Stimulated activated CD4-positive, alpha-beta T cell treated with anti-CD3 and anti-CD28 coated beads, Interleukin-1b, Interleukin-23, amount 100 ng/mL, for 4 hours (primary cell): ENCODE data around the gene RNF114.
"Not testable (repeated sequence)": the region's sequence is repeated elsewhere in the genome, so short reads cannot be mapped to it uniquely, and the experiment has no call there.

Experiments
- DNase-seq, 2 donors: peaks; one replicate each; pipeline ENCODE4 v3.0.0-alpha.2; 2020; ENCODE audit warnings: low read depth in 2 of 2

RNF114 gene, protein sequence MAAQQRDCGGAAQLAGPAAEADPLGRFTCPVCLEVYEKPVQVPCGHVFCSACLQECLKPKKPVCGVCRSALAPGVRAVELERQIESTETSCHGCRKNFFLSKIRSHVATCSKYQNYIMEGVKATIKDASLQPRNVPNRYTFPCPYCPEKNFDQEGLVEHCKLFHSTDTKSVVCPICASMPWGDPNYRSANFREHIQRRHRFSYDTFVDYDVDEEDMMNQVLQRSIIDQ

DNA sequence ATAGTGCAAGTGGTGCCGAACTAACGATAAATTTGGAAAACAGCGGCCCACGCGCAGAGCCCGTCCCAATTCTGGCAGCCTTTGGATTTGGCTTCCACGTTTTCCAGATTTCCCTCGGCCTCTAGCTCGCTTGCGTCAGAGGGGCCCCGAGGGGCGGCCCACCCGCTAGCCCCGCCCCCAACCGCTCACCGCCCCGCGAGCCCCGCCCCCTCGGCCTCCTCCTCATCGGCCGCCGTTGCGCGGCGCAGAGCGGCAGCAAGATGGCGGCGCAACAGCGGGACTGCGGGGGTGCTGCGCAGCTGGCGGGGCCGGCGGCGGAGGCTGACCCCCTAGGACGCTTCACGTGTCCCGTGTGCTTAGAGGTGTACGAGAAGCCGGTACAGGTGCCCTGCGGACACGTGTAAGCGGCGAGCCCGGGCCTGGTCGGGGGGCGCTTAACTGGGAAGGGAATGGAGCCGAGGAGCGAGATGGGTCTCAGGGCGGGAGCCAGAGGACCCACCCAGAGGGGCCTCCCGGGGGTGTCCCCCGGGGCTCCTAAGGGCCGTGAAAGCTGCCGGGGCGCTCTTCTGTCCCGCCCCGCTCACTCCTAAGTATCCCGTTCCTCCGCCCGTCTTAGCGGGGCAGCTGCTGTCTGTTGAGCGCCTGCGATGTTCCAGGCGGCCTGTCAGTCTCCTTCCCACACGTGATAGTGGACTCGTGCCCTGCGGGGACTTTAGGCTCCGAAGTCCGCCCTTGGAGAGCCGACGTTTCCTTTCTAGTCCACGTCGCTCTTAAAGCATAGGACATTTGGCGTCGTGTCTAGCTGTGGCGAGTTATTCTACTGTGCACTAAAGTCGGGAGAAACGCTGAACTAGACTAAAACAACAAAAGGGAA lies at the start of gene RNF114:
RNF114 (plus strand) TSS at position 245 of the 874 bp plus-strand sequence; CDS start at position 261, 16 bp downstream.
- peak; percentile 90 to 95 for DNase-seq

DNA sequence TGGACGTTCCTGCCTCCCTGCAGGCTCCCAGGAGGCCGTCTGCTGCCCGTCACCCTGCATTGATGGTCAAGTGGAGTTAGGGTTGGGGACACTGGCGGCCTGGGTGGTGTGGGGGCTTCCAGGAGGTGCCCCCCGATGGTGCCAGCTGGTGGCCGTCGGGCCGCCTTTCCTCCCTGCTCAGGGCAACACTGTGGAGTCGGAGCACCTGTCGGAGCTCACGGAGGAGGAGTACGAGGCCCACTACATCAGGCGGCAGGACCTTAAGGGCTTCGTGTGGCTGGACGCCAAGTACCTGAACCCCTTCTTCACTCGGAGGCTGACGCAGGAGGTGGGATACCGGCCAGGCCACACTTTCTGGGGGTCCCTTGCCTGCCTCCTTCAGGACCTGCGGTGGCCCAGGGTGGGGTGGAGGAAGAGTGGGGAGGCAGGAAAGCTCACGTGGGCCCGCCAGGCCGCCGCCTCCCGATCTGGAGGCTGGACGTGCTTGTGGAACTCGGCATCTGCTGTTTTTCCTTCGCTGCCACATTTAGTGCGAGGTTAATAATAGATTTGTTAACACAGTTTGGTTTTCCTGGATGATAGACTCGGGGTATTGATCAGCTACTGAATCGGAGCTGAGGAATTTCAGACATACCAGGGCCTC lies 49.5 kb upstream of the RNF114 start:
- no peak for DNase-seq

DNA sequence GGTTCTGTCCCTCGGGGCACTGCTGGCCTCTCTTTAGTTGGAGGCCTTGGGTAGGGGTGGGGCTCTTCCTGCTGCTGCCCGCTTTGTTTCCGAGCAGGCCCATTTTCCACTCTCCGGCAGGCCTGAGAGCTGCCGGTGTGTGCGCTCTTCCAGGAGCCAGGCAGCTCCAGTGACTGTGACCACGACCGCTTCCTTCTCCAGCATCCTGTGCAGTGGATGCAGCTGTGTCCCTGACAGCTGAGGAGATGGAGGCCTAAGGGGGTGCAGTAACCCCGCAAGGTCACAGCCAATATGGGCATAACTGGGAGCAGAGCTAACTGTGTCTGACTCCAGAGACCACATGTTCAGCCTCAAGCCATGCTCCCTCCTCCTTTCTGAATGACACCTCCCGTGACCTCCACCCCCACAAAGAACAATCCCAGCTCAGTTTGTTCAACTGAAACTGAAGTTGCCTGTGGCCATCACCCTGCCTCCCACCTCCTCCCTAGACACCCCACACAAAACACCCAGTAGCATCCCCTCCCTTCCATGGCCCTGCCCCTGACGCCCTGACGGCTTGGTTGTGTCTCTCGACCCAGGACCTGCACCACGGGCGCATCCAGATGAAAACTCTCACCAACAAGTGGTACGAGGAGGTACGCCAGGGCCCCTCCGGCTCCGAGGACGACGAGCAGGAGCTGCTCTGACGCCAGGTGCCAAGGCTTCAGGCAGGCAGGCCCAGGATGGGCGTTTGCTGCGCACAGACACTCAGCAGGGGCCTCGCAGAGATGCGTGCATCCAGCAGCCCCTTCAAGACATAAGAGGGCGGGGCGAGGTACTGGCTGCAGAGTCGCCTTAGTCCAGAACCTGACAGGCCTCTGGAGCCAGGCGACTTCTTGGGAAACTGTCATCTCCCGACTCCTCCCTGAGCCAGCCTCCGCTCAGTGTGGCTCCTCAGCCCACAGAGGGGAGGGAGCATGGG lies 48.7 kb upstream of the RNF114 start:
- no peak for DNase-seq

DNA sequence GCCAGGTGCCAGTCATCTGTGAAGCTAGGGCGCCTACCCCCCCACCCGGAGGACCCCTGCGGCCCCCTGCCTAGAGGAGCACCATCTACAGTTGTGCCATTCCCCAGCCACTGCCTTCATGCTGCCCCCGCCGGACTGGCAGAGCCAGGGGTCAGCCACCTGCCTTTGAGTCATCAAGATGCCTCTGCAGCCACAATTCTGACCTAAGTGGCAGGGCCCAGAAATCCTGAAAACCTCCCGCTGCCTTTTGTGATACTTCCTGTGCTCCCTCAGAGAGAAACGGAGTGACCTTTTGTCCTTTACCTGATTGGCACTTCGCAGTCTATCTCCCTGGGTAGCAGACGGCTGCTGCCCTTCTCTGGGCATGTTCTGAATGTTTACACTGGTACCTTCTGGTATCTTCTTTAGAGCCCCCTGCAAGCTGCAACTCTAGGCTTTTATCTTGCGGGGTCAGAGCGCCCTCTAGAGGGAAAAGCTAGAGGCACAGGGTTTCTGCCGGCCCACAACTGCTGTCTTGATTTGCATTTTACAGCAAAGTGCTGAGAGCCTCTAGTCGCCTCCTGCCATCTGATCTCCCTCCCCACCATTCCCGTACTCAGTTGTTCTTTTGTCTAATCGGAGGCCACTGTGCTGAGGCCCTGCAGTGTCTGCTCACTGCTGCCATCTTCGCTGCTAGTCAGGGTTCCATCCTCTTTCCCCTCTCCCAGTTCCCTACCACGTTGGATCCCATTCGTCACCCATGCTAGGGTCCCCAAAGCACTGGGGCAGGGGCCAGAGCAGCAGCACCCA lies 47.8 kb upstream of the RNF114 start:
- peak; percentile 34 for DNase-seq

DNA sequence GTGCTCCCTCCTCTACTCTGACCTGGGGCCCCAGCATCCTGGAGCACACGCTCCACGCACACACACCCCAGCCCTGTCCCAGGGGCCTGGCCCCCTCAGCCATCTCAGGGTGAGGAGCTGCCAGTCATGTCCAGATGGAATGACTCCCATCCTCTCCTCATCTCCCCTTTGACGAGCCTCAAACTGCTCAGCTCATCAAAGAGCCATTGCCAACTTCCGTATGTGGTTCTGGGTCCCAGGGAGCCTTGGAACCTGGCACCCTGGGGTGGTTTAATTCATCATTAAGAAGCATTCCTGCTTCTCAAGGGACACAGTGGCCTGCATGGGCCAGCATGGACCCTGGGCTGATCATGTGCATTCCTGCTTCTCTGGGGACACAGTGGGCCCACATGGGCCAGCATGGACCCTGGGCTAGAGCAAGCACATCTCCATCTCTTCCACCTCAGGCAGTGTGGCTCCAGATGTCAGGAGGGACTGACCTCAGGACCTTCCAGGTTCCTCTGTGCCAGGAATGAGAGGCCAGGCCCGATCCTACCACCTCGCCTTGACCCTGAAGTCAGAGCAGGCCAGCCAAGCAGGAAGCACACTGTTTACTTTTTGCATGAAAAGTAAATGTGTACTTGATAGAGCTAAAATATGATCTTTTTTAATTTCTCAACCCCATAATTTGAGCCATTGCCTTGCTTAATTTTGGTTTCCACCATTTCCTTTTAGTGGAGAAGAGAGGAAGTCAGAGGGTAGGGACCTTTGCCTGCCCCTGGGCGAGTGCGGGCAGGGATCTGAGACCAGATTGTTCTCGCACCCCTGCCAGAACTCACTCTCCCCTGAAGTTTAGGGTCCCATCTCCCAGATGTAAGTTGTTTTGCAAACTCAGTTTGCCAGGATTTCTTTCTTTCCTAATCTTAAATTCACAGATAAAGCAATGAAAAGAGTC lies 46.9 kb upstream of the RNF114 start:
- DNase-seq: no peak

DNA sequence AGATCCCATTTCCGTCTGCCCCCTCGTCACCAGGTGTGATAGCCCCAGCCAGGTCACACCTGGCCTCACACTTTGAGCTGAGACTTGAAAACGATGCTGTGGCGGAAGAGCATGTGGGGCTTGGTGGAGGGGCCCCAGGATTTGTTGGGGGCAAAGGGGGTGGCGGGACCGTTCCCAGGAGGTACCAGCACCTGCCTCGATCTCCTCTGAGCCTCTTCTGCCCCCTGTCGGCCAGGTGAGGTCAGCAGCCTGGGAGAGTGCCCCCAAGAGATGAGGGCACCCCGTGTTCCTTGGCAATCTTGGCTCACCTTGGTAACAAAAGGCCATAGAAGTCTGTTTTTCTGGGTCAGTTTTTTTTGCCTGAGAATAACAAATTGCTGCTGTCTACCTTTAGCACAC lies 46.3 kb upstream of the RNF114 start:
- no peak for DNase-seq

DNA sequence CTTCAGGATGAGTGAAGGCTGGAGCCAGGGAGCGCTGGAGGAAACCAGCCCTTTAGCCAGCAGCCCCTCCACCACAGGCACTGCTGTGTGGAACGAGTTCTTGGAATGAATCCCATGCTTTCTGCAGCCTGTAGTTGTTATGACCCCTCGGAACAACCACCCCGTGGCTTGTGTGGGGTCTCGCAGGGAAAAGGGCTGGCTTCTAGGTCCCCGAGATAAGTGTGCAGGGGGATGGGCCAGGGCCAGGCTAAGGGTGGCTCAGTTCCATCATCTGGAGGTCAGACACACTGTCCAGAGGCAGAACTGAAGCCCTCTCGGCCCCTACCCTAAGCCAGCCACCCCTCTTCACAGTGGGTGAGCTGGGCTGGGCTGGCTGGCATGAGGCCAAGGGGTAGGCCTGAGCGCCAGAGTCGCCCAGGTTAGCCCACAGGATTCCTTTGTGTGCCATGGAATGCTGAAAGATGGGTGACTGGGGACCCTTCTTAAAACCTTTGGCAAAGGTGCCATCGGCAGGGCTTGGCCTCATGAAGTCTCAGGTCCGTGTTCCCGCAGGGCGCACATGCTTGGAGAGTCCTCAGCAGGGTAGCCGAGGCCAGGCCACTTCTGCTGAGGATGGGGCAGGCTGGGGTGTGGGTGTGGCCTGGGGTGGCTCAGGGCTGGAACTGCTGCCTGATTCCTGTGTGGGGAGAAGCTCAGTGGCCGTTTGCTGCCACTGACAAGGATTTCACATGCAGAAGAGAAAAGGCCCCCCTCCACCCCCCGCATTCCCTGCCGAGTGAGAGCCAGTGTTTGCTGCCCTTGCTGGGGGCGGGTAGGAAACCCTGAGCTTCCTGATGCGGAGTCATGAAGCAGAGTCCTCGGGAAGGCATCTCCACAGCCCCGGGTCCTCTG lies 45.5 kb upstream of the RNF114 start:
- DNase-seq: no peak

DNA sequence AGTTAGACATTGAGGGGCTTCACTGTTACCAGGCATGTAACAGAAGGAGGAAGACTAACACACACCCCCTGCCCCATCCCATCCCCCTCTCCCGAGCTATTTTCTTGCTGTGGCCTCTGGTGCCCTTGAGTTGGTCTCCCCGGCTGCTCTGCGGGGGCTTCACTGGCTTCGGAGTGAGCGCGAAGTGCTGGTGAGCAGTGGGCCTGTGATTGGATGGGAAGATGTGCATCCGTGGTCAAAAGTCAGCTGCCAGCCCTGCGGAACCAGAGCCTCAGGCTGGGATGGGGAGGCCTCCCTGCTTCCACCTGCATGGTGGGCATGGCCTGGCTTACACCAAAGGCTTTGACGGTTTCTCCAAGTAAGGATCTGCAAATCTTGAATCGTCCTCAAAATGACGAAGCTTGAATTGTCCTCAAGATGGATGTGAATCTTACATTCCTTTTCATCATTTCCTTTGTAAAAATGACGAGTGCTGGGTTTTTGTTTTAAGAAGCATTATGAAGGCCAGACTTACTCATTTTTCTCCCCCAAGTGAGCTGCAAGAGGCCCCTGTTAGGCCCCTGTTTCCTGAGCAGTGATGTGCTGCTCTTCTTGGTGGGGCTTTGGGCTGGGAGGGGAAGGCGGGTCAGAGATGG lies 44.6 kb upstream of the RNF114 start:
- no peak for DNase-seq

DNA sequence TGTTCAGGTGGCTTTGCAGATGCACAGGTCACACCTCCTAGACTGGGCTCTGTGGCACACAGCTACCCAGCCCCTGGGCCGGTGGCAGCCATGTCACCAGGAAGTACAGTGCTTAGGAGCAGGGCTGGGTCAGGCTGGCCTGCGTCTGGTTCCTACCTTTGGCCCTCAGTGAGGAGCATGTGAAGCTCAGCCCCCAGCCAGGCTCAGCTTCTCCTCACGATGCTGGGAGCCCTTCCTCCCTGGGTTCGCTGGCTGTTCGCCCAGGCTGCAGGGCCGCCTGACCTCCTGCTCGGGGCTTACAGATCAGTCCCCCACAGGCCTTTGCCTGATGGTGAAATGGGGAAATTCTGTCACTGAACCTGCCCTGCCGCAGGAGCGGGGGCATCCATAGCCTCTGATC lies 43.9 kb upstream of the RNF114 start:
- DNase-seq: no peak

DNA sequence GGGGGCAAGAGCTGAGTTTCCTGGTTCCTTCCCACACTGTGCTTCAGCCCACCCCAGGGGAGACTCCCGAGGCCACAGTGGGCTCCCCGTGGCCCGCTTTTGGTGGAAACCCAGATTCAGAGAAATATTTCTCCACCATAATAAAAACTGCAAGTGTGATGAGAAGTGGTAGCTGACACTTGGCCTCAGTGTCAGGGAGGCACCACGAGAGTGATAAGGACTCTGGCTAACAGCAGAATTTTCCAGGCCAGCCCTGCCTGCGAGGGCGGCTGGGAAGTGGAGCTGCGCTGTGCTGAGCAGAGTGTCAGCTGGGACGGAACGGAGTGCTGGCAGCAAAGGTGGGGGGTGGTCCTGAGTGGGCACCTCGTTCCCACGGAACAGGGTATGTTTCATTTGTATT lies 43.4 kb upstream of the RNF114 start:
- DNase-seq: no peak

DNA sequence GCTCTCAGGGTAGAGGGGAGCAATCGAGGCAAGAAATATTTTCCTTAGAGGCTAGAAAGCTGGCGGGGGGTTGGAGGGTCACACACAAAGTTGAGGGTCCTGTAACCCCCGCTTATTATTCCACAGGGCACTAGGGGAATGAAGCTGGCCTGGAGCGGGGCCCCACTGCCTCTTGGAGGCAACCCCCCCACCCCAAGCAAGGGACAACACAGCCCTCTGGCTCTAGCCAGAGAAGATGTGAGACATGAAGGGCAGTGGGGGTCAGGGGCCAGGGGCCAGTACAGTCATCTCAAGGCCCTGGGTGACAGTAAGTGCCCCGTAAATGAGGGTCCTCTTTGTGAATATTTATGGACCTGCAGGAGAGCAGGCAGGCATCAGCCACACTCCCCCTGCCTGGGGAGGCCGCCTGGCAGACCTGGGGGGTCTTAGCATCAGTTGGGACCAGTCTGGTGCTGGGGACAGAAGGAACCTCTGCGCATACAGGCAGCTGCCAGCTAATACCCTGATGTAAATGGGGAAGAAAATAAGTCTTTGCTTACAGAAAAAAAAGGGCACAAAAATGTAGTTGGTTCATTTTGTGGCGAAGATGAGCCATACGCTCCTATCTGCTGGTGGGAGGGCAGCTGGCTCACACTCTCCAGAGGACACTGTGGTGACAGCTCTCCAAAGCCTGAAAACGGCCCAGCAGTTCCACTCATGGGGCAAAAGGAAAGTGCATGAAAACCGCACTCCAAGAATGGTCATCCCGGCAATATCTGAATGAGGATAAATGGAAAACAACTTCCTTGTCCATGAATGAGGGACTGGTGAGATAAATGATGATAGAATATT lies 42.7 kb upstream of the RNF114 start:
- no peak for DNase-seq

DNA sequence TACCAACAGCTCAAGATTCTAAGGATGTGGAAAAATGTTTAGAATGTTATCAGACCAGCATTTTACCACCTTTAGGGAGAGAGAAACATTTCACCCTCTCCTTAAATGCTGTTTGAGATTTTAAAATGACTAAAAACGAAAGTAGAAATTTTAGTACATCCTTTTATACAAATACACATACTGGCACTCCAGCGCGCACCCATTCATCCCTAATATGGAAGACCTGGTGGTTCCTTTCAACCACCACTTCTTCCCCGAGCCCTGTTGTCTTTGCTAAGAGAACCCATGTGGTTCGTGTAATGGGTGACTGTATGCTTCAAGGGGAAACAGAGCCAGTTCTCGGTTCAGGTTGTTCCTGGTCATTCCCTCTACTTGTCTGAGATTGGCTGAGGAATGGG lies 42.1 kb upstream of the RNF114 start:
- no peak for DNase-seq

DNA sequence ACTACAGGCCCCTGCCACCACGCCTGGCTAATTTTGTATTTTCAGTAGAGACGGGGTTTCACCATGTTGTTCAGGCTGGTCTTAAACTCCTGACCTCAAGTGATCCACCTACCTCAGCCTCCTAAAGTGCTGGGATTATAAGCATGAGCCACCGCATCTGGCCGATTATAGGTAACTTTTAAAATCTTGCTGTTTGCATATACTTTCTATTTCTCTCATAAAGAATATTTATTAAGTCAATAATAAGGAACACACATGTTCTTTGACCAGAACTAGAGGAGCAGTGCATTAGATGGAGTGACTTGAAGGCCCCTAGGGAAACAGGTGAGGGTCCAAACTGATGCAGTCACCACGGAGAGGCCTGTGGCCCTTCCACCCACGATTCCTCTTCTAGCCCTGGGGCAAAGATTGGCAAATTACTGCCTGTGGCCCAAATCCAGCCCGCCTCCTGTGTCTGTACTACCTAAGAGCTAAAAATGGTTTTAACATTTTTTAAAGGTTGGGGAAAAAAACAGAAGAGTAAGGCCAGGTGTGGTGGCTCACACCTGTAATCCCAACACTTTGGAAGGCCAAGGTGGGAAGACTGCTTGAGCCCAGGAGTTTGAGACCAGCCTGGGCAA lies 40.6 kb upstream of the RNF114 start:
- not testable (repeated sequence) for DNase-seq

DNA sequence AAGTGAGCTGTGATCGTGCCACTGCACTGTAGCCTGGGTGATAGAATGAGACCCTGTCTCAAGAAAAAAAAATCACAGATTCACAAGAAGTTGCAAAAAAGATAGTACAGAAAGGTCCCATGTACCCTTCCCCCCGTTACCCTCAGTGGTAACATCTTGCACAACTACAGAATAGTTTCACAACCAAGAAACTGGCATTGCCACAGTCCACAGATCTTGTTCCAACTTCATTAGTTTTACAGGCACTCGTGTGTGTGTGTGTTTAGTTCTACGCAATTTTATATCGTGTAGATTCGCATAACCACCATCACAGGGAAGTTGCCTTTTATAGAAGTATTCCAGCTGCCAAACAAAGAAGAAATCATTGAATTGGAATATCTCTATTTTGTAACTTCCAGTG lies 40.0 kb upstream of the RNF114 start:
- DNase-seq: no peak

DNA sequence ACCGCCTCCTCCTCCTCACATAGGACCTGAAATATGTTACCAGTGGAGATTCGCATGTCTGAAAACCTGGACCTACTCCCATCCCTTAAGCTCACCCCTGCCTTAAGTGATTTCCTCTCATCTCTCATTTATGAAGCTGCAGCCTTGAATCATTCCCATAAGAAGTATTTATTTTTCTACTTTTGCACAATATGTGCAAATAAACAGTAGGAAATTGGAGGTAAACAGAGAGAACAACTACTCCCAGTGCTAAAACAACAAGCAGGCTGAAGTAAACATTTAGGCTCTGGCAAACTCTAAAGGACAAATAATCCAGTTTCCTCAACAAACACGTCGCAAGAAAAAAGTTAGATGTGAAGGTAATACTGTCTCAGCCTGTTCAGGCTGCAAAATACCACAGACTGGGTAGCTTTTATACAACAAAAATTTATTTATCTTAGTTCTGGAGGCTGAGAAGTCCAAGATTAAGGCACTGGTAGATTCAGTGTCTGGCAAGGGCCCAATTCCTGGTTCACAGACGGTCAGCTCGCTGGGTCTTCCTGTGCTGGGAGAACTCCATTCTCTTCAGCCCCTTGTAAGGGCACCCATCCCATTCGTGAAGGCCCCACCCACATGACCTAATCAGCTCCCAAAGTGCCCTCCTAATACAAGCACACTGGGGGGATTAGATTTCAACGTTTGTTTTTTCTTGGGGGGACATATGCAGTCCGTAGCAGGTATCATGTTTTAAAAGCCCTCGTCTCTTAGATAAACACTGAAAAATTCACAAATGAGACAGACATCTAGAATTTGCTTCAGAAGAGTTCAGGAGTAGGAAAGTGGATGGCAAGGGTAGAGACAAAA lies 36.4 kb upstream of the RNF114 start:
- DNase-seq: no peak

DNA sequence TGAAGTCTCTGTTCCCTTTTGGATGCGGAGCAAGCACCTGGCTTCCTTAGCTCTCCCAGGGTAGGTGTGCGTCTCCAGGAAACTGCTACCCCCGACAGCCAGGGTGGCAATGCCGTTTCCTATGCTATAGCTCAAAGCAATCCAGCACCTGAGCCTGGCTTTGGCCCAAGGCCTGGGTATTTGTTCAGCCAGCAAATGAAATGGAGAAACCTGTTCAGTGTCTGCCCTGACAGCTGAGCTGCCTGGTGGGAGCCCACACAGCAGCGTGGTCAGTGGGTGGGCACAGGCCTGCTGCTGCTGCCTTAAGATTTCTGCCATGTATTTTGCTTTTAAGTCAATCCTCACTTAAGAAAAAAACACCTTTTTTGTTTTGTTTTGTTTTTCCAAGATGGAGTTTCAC lies 34.6 kb upstream of the RNF114 start:
- DNase-seq: no peak
